KMS-11 (cell line): ENCODE data around the gene RBM10.

ENCODE experiments used
- H2AFZ ChIP-seq: fragments of 200-600 bp; sonication (generic); 2 replicates; pipeline ENCODE4 v1.6.1; 2016; ENCODE audit warnings: antibody characterized with exemption, mixed run types, low read depth
- H3K27ac ChIP-seq: fragments of 200-600 bp; sonication (generic); 2 replicates; pipeline ENCODE4 v1.6.1; 2016; ENCODE audit warnings: mild to moderate bottlenecking, mixed run types
- H3K27me3 ChIP-seq: fragments of 200-600 bp; sonication (generic); 2 replicates; pipeline ENCODE4 v1.6.1; 2017; ENCODE audit warnings: mild to moderate bottlenecking, low read depth, mixed run types, moderate library complexity; ENCODE audit not compliant: insufficient read depth
- H3K36me3 ChIP-seq: fragments of 200-600 bp; sonication (generic); 2 replicates; pipeline ENCODE4 v1.6.1; 2017; ENCODE audit warnings: mild to moderate bottlenecking, mixed run types; ENCODE audit not compliant: insufficient read depth
- H3K4me1 ChIP-seq: fragments of 200-600 bp; sonication (generic); 2 replicates; pipeline ENCODE4 v1.6.1; 2016; ENCODE audit warnings: mild to moderate bottlenecking, low read depth, mixed run types; ENCODE audit not compliant: poor library complexity, severe bottlenecking
- H3K4me2 ChIP-seq: fragments of 200-600 bp; sonication (generic); 2 replicates; pipeline ENCODE4 v1.7.0; 2016; ENCODE audit warnings: mild to moderate bottlenecking, mixed run types
- H3K4me3 ChIP-seq: fragments of 200-600 bp; sonication (generic); IDR thresholded peaks from 2 replicates; pipeline ENCODE4 v1.6.1; 2017; ENCODE audit warnings: low read depth, low read length, mixed read lengths; ENCODE audit not compliant: insufficient read depth
- H3K79me2 ChIP-seq: fragments of 200-600 bp; sonication (generic); 2 replicates; pipeline ENCODE4 v1.6.1; 2016; ENCODE audit warnings: low read depth, mixed run types; ENCODE audit not compliant: insufficient read depth
- H3K9ac ChIP-seq: fragments of 200-600 bp; sonication (generic); 2 replicates; pipeline ENCODE4 v1.6.1; 2016; ENCODE audit warnings: mild to moderate bottlenecking, mixed run types
- H4K20me1 ChIP-seq: fragments of 200-600 bp; sonication (generic); 2 replicates; pipeline ENCODE4 v1.6.1; 2016; ENCODE audit warnings: mild to moderate bottlenecking, mixed run types; ENCODE audit not compliant: insufficient read depth
- TF ChIP-seq, protein P1 (sequence below): fragments of 200-600 bp; sonication (generic); conservative IDR thresholded peaks from 2 replicates; pipeline ENCODE4 v1.6.1; 2017; ENCODE audit warnings: low read depth, mild to moderate bottlenecking, antibody characterized with exemption, low read length, moderate library complexity, mixed read lengths

RBM10 gene

DNA sequence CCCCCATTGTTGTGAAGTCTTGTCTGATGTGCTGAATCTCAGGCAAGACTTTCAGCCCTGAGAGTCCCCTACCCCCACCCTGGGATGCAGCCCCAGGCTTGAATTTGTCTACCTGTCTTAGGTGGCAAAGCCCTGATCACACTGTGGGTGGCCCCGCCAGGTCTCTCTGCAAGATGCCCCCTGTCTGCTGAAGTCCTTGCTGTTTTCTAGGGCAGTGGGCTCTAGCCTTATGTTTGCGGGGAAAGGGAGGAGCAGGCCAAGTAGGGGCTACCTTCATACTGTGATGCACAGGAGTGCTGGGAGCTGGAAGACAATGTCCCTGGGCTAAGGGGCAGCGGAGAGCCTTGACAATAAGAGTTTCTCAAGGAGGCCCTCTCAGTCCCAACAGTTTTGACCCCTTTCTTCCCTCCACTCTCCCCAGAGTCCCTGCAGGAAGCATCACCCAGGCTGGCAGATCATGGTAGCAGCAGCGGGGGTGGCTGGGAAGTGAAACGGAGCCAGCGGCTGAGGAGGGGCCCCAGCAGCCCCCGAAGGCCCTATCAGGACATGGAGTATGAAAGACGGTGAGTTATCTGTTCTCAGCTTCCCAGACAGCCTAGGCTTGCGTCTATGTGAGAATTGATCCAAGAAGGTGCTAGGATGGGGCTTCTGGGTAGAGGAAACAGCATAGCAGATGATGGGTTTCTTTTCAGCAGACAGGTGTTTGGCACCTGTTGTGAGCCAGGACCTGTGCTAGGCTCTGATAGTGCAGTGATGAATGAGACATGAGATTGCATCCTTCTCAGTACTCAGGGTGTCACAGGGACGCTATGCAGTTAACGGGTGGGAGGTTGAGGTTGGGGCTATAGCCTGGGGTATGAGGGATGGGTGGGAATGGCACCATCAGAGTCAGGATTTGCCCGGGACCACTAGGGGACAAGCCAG lies 2.2 kb downstream of the RBM10 start:
- Histone ChIP-seq H3K36me3 (no peaks in the 10 kb centered on the region), H3K79me2 (peaks cover 77% of the 10 kb centered on the region), H3K9ac (no peak overlapping the region), H3K4me1 (peaks cover 15% of the 10 kb centered on the region), H3K27me3 (no peaks in the 10 kb centered on the region), H2AFZ (no peak overlapping the region), H3K27ac (no peak overlapping the region), H3K4me2 (peak overlapping the region; percentile 76; the same call in 1 of the 2 replicates), H3K4me3 (no peak overlapping the region), H4K20me1 (no peaks in the 10 kb centered on the region)
- TF ChIP-seq, protein P1, sequence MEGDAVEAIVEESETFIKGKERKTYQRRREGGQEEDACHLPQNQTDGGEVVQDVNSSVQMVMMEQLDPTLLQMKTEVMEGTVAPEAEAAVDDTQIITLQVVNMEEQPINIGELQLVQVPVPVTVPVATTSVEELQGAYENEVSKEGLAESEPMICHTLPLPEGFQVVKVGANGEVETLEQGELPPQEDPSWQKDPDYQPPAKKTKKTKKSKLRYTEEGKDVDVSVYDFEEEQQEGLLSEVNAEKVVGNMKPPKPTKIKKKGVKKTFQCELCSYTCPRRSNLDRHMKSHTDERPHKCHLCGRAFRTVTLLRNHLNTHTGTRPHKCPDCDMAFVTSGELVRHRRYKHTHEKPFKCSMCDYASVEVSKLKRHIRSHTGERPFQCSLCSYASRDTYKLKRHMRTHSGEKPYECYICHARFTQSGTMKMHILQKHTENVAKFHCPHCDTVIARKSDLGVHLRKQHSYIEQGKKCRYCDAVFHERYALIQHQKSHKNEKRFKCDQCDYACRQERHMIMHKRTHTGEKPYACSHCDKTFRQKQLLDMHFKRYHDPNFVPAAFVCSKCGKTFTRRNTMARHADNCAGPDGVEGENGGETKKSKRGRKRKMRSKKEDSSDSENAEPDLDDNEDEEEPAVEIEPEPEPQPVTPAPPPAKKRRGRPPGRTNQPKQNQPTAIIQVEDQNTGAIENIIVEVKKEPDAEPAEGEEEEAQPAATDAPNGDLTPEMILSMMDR, result no peak

DNA sequence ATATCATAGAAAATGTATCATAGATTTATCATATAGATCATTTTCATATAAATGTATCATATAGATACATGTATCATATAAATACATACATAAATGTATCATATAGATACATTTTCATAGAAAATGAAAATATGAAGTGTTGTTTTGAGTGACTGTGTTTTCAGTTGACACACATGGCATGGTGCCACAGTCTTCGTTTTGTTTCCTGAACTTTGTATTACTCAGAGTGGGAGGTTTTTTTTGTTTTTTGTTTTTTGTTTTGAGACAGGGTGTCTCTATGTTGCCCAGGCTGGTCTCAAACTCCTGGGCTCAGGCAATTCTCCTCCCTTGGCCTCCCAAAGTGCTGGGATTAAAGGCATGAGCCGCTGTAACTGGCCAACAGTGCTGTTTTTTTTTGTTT lies 3.9 kb downstream of the RBM10 start:
- H4K20me1 ChIP-seq, result no peaks in the 10 kb centered on the region
- H3K4me3 ChIP-seq, result no peak overlapping the region
- H3K27ac ChIP-seq, result no peak overlapping the region
- TF ChIP-seq, protein P1, result no peak
- no peak overlapping the region for H3K9ac ChIP-seq
- H3K79me2 ChIP-seq, result peaks cover 62% of the 10 kb centered on the region
- no peak overlapping the region for H3K4me2 ChIP-seq
- H2AFZ ChIP-seq, result no peak overlapping the region
- H3K36me3 ChIP-seq, result no peaks in the 10 kb centered on the region
- H3K27me3 ChIP-seq, result no peaks in the 10 kb centered on the region
- peaks cover 8% of the 10 kb centered on the region for H3K4me1 ChIP-seq

DNA sequence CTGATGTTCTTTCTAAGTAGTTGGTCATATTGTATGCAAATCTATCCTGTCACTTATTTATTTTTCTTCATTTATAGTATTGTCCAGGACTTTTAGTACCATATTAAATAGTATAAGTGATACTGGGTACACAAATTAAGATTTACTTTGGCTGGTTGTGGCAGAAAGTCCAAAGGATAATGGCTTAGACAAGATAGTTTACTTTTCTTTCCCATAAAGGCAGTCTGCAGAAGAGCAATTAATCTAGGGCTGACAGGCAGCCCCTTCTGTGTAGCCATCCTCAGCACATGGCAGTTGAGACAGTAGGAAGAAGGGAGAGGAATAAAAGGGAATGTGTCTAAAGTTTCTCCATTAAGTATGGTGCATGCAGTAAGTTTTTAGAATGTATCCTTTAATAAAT lies 6.4 kb downstream of the RBM10 start:
- peaks cover 46% of the 10 kb centered on the region for H3K79me2 ChIP-seq

DNA sequence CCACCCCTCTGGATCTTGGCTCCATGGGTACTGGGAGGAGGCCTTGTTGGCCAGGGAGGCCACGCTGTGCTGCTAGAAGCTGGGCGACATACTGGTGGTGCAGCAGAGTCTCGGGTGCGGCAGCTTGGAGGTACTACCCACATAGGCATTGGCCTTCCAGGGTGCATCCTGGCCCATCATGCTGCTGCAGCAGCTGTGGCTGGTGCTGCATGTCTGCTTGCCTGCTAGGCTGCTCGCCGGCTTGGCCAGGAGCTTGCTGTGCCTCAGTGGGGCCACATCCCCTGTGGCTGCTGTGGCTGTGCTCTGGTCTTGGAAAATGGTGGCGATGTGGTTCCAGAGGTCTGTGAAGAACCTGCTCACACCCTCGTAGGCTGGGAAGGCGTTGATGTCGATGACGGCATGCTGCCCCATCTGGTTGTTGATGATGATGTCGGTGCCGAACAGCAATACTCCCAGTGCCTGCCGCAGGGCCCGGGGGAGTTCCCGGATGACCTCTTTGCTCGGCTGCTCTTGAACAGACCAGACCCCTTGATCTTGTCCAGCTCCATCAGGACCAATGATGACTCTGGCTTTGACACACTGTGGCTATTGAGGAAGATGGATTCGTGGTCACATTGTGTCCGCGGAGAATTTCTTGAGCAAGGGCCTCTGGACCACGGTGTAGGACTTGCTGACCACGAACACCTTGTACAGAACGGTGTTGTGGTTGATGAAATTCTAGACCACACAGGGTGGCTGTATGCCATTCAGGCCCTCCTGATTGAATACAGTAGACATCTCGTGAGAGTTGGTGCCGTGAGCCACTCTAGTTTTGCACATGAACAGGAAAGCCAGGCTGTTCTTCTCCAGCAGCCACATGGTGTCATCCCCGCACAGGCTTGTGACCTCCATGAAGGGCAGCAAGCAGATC lies 11.8 kb downstream of the RBM10 start:
- no peaks in the 10 kb centered on the region for H3K79me2 ChIP-seq
- H4K20me1 ChIP-seq, result no peaks in the 10 kb centered on the region
- H2AFZ ChIP-seq, result no peak overlapping the region
- no peak overlapping the region for H3K9ac ChIP-seq
- no peak overlapping the region for H3K4me2 ChIP-seq
- H3K27me3 ChIP-seq, result no peaks in the 10 kb centered on the region
- H3K36me3 ChIP-seq, result no peaks in the 10 kb centered on the region
- H3K4me3 ChIP-seq, result no peak overlapping the region
- no peak overlapping the region for H3K27ac ChIP-seq
- no peaks in the 10 kb centered on the region for H3K4me1 ChIP-seq
- TF ChIP-seq, protein P1, result no peak

More for the DNA sequence above, 6.4 kb downstream of the RBM10 start:
- peaks cover 8% of the 10 kb centered on the region for H3K4me1 ChIP-seq
- TF ChIP-seq, protein P1, result no peak
- H3K27ac ChIP-seq, result no peak overlapping the region
- H3K9ac ChIP-seq, result no peak overlapping the region
- no peak overlapping the region for H3K4me3 ChIP-seq
- no peak overlapping the region for H2AFZ ChIP-seq
- no peaks in the 10 kb centered on the region for H3K27me3 ChIP-seq
- no peak overlapping the region for H3K4me2 ChIP-seq
- no peaks in the 10 kb centered on the region for H3K36me3 ChIP-seq
- H4K20me1 ChIP-seq, result no peaks in the 10 kb centered on the region
